H1 (cell line): Measurements from ENCODE around the gene KRT222. TPM values are rescaled to one million over a fixed set of nuclear protein-coding genes. Genes with fewer than 3 reads are reported as not detected.

Experiments
- CTCF ChIA-PET: fragments of 300-600 bp; sonication (Branson Sonifier 250); formaldehyde crosslinking; loops from one replicate; lab custom pipeline; 2021; ENCODE audit not compliant: partially characterized antibody; lab: Charles Lee
- POLR2A ChIA-PET: fragments of 300-600 bp; sonication (Branson Sonifier 250); formaldehyde crosslinking; loops from one replicate; lab custom pipeline; 2021; ENCODE audit warnings: inconsistent platforms; ENCODE audit not compliant: partially characterized antibody; lab: Charles Lee
- DNase-seq, 2 experiments: peaks; one replicate each; pipeline versions ENCODE4 v3.0.0 to v3.0.0-alpha.2; 2010 to 2022; ENCODE audit warnings: low spot score in 2 of 2, low read depth in 1 of 2, mixed read lengths in 1 of 2
- FAIRE-seq: peaks from 2 replicates; lab custom pipeline; 2011; peaks lifted over from hg19 to GRCh38; lab: Jason Lieb, UNC
- H2AFZ ChIP-seq: 2 replicates; pipeline ENCODE4 v1.8.1; 2012; ENCODE audit warnings: low read length, inconsistent platforms
- H2AK5ac ChIP-seq: 2 replicates; pipeline ENCODE4 v1.6.1; 2013; ENCODE audit warnings: low read depth, low read length
- H2BK120ac ChIP-seq: replicated peaks from 2 replicates; pipeline ENCODE3; 2013; ENCODE audit warnings: low read depth, low read length, inconsistent platforms
- H2BK12ac ChIP-seq: 2 replicates; pipeline ENCODE4 v1.6.1; 2013; ENCODE audit warnings: low read depth, low read length
- H2BK15ac ChIP-seq: 2 replicates; pipeline ENCODE4 v1.6.1; 2013; ENCODE audit warnings: low read length
- H2BK20ac ChIP-seq: 2 replicates; pipeline ENCODE4 v1.6.1; 2013; ENCODE audit warnings: low read length
- H2BK5ac ChIP-seq: 2 replicates; pipeline ENCODE4 v1.6.1; 2013; ENCODE audit warnings: low read depth, low read length
- H3K14ac ChIP-seq: 2 replicates; pipeline ENCODE4 v1.6.1; 2013; ENCODE audit warnings: inconsistent platforms; ENCODE audit not compliant: insufficient read length
- H3K18ac ChIP-seq: 2 replicates; pipeline ENCODE4 v1.6.1; 2013; ENCODE audit warnings: low read length; ENCODE audit errors: extremely low read depth
- H3K23ac ChIP-seq: 2 replicates; pipeline ENCODE4 v1.6.1; 2013; ENCODE audit warnings: inconsistent platforms; ENCODE audit not compliant: insufficient read length
- H3K23me2 ChIP-seq: 2 replicates; pipeline ENCODE4 v1.6.1; 2013; ENCODE audit warnings: low read depth, low read length
- H3K27ac ChIP-seq: 2 replicates; pipeline ENCODE4 v1.6.1; 2011; ENCODE audit warnings: low read depth, low read length, inconsistent platforms
- H3K27me3 ChIP-seq, 4 experiments: replicated peaks in 1 of 4; 1 replicate in 1 of 4; 2 replicates in 3 of 4; pipeline versions ENCODE4 v1.6.1 to v1.8.1; 2011 to 2013; ENCODE audit warnings: low read length in 3 of 4, mild to moderate bottlenecking in 3 of 4, inconsistent platforms in 2 of 4, mixed read lengths in 2 of 4, moderate library complexity in 1 of 4; ENCODE audit not compliant: control insufficient read depth in 3 of 4, insufficient read depth in 3 of 4; ENCODE audit errors: extremely low read depth in 1 of 4
- H3K36me3 ChIP-seq, 4 experiments: 2 replicates each; pipeline versions ENCODE4 v1.6.1 to v1.8.1; 2011 to 2013; ENCODE audit warnings: mild to moderate bottlenecking in 4 of 4, low read length in 3 of 4, moderate library complexity in 2 of 4, control low read depth in 1 of 4, inconsistent platforms in 1 of 4; ENCODE audit not compliant: insufficient read depth in 4 of 4, control insufficient read depth in 2 of 4
- H3K4ac ChIP-seq: replicated peaks from 2 replicates; pipeline ENCODE3; 2013; ENCODE audit warnings: low read length, low read depth, mixed read lengths, inconsistent platforms; ENCODE audit not compliant: insufficient read length
- H3K4me1 ChIP-seq, 4 experiments: replicated peaks in 1 of 4; 1 replicate in 1 of 4; 2 replicates in 3 of 4; pipeline versions ENCODE4 v1.6.1 to v1.8.1; 2011 to 2013; ENCODE audit warnings: low read length in 3 of 4, inconsistent platforms in 2 of 4, mixed read lengths in 1 of 4; ENCODE audit not compliant: insufficient read depth in 4 of 4, control insufficient read depth in 3 of 4
- H3K4me2 ChIP-seq, 2 experiments: 2 replicates each; pipeline versions ENCODE4 v1.6.1 to v1.8.1; 2011 to 2013; ENCODE audit warnings: low read depth in 2 of 2, low read length in 2 of 2, control low read depth in 1 of 2, inconsistent platforms in 1 of 2, mild to moderate bottlenecking in 1 of 2; ENCODE audit not compliant: insufficient read depth in 1 of 2
- H3K4me3 ChIP-seq, 4 experiments: fragments of 200-600, 300-600 bp in 1 of 4; sonication (generic), shearing (Covaris generic), sonication (Bioruptor Twin) in 1 of 4; 2 replicates each; pipeline versions ENCODE4 v1.5.1 to v1.8.1; 2011 to 2016; ENCODE audit warnings: low read length in 4 of 4, low read depth in 3 of 4, control low read depth in 2 of 4, inconsistent platforms in 2 of 4, mild to moderate bottlenecking in 2 of 4, mixed read lengths in 1 of 4, moderate library complexity in 1 of 4; ENCODE audit not compliant: insufficient read depth in 2 of 4; ENCODE audit errors: extremely low read depth in 1 of 4
- H3K56ac ChIP-seq: replicated peaks from 2 replicates; pipeline ENCODE3; 2013; ENCODE audit warnings: low read depth, mild to moderate bottlenecking, mixed read lengths, low read length, inconsistent platforms; ENCODE audit not compliant: insufficient read length
- H3K79me1 ChIP-seq: 2 replicates; pipeline ENCODE4 v1.6.1; 2013; ENCODE audit warnings: low read depth, low read length, control low read depth
- H3K79me2 ChIP-seq, 2 experiments: 2 replicates each; pipeline versions ENCODE4 v1.6.1 to v1.8.1; 2012 to 2013; ENCODE audit warnings: low read length in 2 of 2, mild to moderate bottlenecking in 2 of 2, inconsistent platforms in 1 of 2; ENCODE audit not compliant: insufficient read depth in 2 of 2, control insufficient read depth in 1 of 2
- H3K9ac ChIP-seq, 4 experiments: replicated peaks in 1 of 4; 1 replicate in 1 of 4; 2 replicates in 3 of 4; pipeline versions ENCODE4 v1.6.1 to v1.8.1; 2011 to 2013; ENCODE audit warnings: low read depth in 3 of 4, low read length in 3 of 4, control low read depth in 2 of 4, mild to moderate bottlenecking in 2 of 4, moderate library complexity in 2 of 4, inconsistent platforms in 1 of 4; ENCODE audit errors: extremely low read depth in 1 of 4
- H3K9me3 ChIP-seq, 2 experiments: 2 replicates each; pipeline versions ENCODE4 v1.6.1 to v1.8.1; 2012 to 2013; ENCODE audit warnings: mild to moderate bottlenecking in 2 of 2, moderate library complexity in 2 of 2, control low read depth in 1 of 2, inconsistent platforms in 1 of 2, low read depth in 1 of 2, low read length in 1 of 2, mixed read lengths in 1 of 2; ENCODE audit not compliant: insufficient read depth in 2 of 2
- H4K20me1 ChIP-seq, 2 experiments: replicated peaks in 1 of 2; 2 replicates each; pipeline versions ENCODE3 to v1.8.1; 2011 to 2013; ENCODE audit warnings: inconsistent platforms in 2 of 2, low read length in 2 of 2, mild to moderate bottlenecking in 1 of 2; ENCODE audit not compliant: insufficient read depth in 2 of 2, control insufficient read depth in 1 of 2
- H4K5ac ChIP-seq: 2 replicates; pipeline ENCODE4 v1.6.1; 2013; ENCODE audit warnings: low read length, low read depth, mixed read lengths, inconsistent platforms; ENCODE audit not compliant: insufficient read length
- H4K8ac ChIP-seq: 2 replicates; pipeline ENCODE4 v1.8.0; 2013; ENCODE audit warnings: mild to moderate bottlenecking, moderate library complexity, low read length, inconsistent platforms; ENCODE audit not compliant: insufficient read depth; ENCODE audit errors: extremely low read depth
- H4K91ac ChIP-seq: replicated peaks from 2 replicates; pipeline ENCODE3; 2013; ENCODE audit warnings: low read length, mixed read lengths, inconsistent platforms; ENCODE audit not compliant: insufficient read length
- KDM1A ChIP-seq: fragments of 200-600, 300-600 bp; sonication (generic); IDR thresholded peaks from 2 replicates; pipeline ENCODE4 v1.7.1; 2016; ENCODE audit warnings: mild to moderate bottlenecking, low read length, borderline replicate concordance
- RXRA ChIP-seq: IDR thresholded peaks from 2 replicates; pipeline ENCODE4 v1.6.1; 2011; ENCODE audit warnings: low read depth, mild to moderate bottlenecking, low read length, moderate library complexity; ENCODE audit not compliant: insufficient read depth
- polyA plus RNA-seq, 7 experiments: library from polyadenylated mRNA; depleted of rRNA in 3 of 7; stranded (reverse) in 5 of 7; unstranded in 2 of 7; fragments of >200 nt in 5 of 7; fragments of 200-250 nt in 2 of 7; gene quantifications; 1 replicate in 5 of 7; 2 replicates in 1 of 7; 4 replicates in 1 of 7; pipeline versions ENCODE4 v1.2.1 to v1.2.3, GENCODE V29; 2011 to 2013; ENCODE audit warnings: missing spikeins in 2 of 7, mixed read lengths in 2 of 7
- total RNA-seq: library from RNA; stranded (reverse); fragmentation: NEBNext Ultra II Directional; extraction: Animal tissue kit (Norgen Biotek cat#: 25700); gene quantifications from 2 replicates; pipeline ENCODE4 v1.2.1, GENCODE V29; 2021

KRT222 gene
- total and polyA plus RNA-seq, 2 of the 8 experiments (the other 6 are each of a cell fraction or from before 2014, with no cell fraction given), result 0.08 to 0.61 TPM

GRCh38 chr17:40645291-40645690 is 19.7 kb downstream of the KRT222 start:
- no peak overlapping the region for H2BK15ac ChIP-seq
- CTCF ChIA-PET, result interaction anchor here (0.6 kb wide), 1 partner anchor 25 kb away, joined by 3 read pairs; no protein-coding TSS in a partner anchor
- H4K8ac ChIP-seq, result no peak overlapping the region
- no peaks in the 10 kb centered on the region; the same call in 1 of the 2 replicates for H3K79me1 ChIP-seq
- DNase-seq (no peak), FAIRE-seq (no peak)
- H3K56ac ChIP-seq, result no peak overlapping the region
- no peak overlapping the region for H2BK5ac ChIP-seq
- POLR2A ChIA-PET, result interaction anchor here (5.8 kb wide), 1 partner anchor 18 kb away, joined by 58 read pairs; no protein-coding TSS in a partner anchor
- no peak overlapping the region for H3K14ac ChIP-seq
- no peak overlapping the region for H2BK20ac ChIP-seq
- H3K4ac ChIP-seq, result no peak overlapping the region
- H4K91ac ChIP-seq, result no peak overlapping the region
- H3K36me3 ChIP-seq, result peaks cover 5 to 55% (median 30%) of the 10 kb centered on the region in 4 experiments
- H2BK120ac ChIP-seq, result no peak overlapping the region
- peaks cover 9% of the 10 kb centered on the region for H3K23me2 ChIP-seq
- H3K18ac ChIP-seq, result no peak overlapping the region
- H3K9me3 ChIP-seq, result no peaks in the 10 kb centered on the region
- no peak overlapping the region for H3K4me3 ChIP-seq
- H3K27ac ChIP-seq, result no peak overlapping the region
- peaks cover 0 to under 1% of the 10 kb centered on the region in 2 experiments for H4K20me1 ChIP-seq
- H3K23ac ChIP-seq, result no peak overlapping the region
- H3K4me1 ChIP-seq, result peaks cover 0 to 7% (median 4%) of the 10 kb centered on the region in 4 experiments; a peak in 2 of 7 replicates
- no peak overlapping the region for H3K4me2 ChIP-seq
- no peaks in the 10 kb centered on the region for H3K27me3 ChIP-seq
- no peak overlapping the region for H2AFZ ChIP-seq
- H2BK12ac ChIP-seq, result no peak overlapping the region
- peaks cover 5 to 47% of the 10 kb centered on the region in 2 experiments for H3K79me2 ChIP-seq
- H4K5ac ChIP-seq, result no peak overlapping the region
- H3K9ac ChIP-seq, result no peak overlapping the region
- no peak overlapping the region for H2AK5ac ChIP-seq
- TF ChIP-seq KDM1A, result no peak
- no peak for TF ChIP-seq RXRA
